ENCODE measurements around the gene OR4K13. TPM values are rescaled to one million over a fixed set of nuclear protein-coding genes. Genes with fewer than 3 reads are reported as not detected.

The OR4K13 gene
- not detected for polyA plus RNA-seq (2012; ENCODE audit: insufficient read length, low read depth)

DNA sequence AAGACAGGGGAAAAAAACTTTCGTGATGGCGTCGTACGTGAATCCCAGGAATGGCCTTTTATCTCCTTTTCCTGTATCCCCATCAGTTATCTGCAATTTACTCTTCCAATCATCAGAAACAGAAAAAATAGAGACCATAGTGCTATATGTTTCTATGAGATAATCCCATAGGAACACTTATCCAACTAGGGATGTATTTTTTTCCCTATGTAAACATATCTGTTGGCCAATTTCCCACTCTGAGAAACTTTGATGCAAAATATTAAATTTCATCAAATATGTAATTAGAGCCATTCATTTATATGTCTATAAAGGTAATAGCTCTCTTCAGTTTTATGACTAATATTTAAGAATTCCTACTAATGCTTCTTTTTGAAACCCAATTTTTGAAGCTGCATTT lies at the start of gene OR4K13:
Gene OR4K13 (minus strand): TSS at position 101 of the 400 bp plus-strand sequence. CDS start 1,280 bp downstream, outside the sequence.
- TF ChIP-seq POLR2AphosphoS5 (IDR thresholded peaks at IDR 0.05; ENCODE audit: low read depth, low read length) (no peak), FOXP2 (optimal IDR thresholded peaks at IDR 0.05; ENCODE audit: borderline replicate concordance, extremely low read depth, extremely low read length, insufficient read depth) (no peak), SIN3A (IDR thresholded peaks at IDR 0.05; ENCODE audit: borderline replicate concordance, insufficient read depth, low read length) (no peak), TAF1 (IDR thresholded peaks at IDR 0.05; ENCODE audit: borderline replicate concordance, insufficient read depth, low read length) (no peak)
- TF ChIP-seq, protein P1, sequence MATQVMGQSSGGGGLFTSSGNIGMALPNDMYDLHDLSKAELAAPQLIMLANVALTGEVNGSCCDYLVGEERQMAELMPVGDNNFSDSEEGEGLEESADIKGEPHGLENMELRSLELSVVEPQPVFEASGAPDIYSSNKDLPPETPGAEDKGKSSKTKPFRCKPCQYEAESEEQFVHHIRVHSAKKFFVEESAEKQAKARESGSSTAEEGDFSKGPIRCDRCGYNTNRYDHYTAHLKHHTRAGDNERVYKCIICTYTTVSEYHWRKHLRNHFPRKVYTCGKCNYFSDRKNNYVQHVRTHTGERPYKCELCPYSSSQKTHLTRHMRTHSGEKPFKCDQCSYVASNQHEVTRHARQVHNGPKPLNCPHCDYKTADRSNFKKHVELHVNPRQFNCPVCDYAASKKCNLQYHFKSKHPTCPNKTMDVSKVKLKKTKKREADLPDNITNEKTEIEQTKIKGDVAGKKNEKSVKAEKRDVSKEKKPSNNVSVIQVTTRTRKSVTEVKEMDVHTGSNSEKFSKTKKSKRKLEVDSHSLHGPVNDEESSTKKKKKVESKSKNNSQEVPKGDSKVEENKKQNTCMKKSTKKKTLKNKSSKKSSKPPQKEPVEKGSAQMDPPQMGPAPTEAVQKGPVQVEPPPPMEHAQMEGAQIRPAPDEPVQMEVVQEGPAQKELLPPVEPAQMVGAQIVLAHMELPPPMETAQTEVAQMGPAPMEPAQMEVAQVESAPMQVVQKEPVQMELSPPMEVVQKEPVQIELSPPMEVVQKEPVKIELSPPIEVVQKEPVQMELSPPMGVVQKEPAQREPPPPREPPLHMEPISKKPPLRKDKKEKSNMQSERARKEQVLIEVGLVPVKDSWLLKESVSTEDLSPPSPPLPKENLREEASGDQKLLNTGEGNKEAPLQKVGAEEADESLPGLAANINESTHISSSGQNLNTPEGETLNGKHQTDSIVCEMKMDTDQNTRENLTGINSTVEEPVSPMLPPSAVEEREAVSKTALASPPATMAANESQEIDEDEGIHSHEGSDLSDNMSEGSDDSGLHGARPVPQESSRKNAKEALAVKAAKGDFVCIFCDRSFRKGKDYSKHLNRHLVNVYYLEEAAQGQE (IDR thresholded peaks at IDR 0.05; ENCODE audit: insufficient read depth in 1 of 2, low read depth in 2 of 2, low read length in 2 of 2): no peak

GRCh38 chr14:20059745-20060144 lies 23.9 kb upstream of the OR4K13 start, which contains the start of gene OR4L1:
Gene OR4L1, plus strand, starts transcription at chr14:20060045. Its CDS starts 0 bp downstream, at chr14:20060045.
- no peak for TF ChIP-seq FOXP2 (optimal IDR thresholded peaks at IDR 0.05; ENCODE audit: borderline replicate concordance, extremely low read depth, extremely low read length, insufficient read depth)
- no peak for TF ChIP-seq POLR2AphosphoS5 (IDR thresholded peaks at IDR 0.05; ENCODE audit: low read depth, low read length)
- TF ChIP-seq, protein P1 (IDR thresholded peaks at IDR 0.05; ENCODE audit: insufficient read depth in 1 of 2, low read depth in 2 of 2, low read length in 2 of 2): no peak
- TF ChIP-seq SIN3A (IDR thresholded peaks at IDR 0.05; ENCODE audit: borderline replicate concordance, insufficient read depth, low read length): no peak
- TF ChIP-seq TAF1 (IDR thresholded peaks at IDR 0.05; ENCODE audit: borderline replicate concordance, insufficient read depth, low read length): no peak

GRCh38 chr14:20048202-20048601 lies 12.4 kb upstream of the OR4K13 start:
- TF ChIP-seq, protein P1 (IDR thresholded peaks at IDR 0.05; ENCODE audit: insufficient read depth in 1 of 2, low read depth in 2 of 2, low read length in 2 of 2): no peak
- TF ChIP-seq SIN3A (IDR thresholded peaks at IDR 0.05; ENCODE audit: borderline replicate concordance, insufficient read depth, low read length): no peak
- TF ChIP-seq TAF1 (IDR thresholded peaks at IDR 0.05; ENCODE audit: borderline replicate concordance, insufficient read depth, low read length): no peak
- no peak for TF ChIP-seq POLR2AphosphoS5 (IDR thresholded peaks at IDR 0.05; ENCODE audit: low read depth, low read length)
- TF ChIP-seq FOXP2 (optimal IDR thresholded peaks at IDR 0.05; ENCODE audit: borderline replicate concordance, extremely low read depth, extremely low read length, insufficient read depth): no peak

GRCh38 chr14:20044243-20044642 lies 8.4 kb upstream of the OR4K13 start:
- TF ChIP-seq, protein P1 (IDR thresholded peaks at IDR 0.05; ENCODE audit: insufficient read depth in 1 of 2, low read depth in 2 of 2, low read length in 2 of 2): no peak
- TF ChIP-seq POLR2AphosphoS5 (IDR thresholded peaks at IDR 0.05; ENCODE audit: low read depth, low read length): no peak
- TF ChIP-seq FOXP2 (optimal IDR thresholded peaks at IDR 0.05; ENCODE audit: borderline replicate concordance, extremely low read depth, extremely low read length, insufficient read depth): no peak
- no peak for TF ChIP-seq SIN3A (IDR thresholded peaks at IDR 0.05; ENCODE audit: borderline replicate concordance, insufficient read depth, low read length)
- TF ChIP-seq TAF1 (IDR thresholded peaks at IDR 0.05; ENCODE audit: borderline replicate concordance, insufficient read depth, low read length): no peak

All from PFSK-1 (cell line).